ENCODE measurements around the gene RAPGEF1.
"Not testable (repeated sequence)": the region's sequence is repeated elsewhere in the genome, so short reads cannot be mapped to it uniquely, and the experiment has no call there.

The RAPGEF1 gene

DNA sequence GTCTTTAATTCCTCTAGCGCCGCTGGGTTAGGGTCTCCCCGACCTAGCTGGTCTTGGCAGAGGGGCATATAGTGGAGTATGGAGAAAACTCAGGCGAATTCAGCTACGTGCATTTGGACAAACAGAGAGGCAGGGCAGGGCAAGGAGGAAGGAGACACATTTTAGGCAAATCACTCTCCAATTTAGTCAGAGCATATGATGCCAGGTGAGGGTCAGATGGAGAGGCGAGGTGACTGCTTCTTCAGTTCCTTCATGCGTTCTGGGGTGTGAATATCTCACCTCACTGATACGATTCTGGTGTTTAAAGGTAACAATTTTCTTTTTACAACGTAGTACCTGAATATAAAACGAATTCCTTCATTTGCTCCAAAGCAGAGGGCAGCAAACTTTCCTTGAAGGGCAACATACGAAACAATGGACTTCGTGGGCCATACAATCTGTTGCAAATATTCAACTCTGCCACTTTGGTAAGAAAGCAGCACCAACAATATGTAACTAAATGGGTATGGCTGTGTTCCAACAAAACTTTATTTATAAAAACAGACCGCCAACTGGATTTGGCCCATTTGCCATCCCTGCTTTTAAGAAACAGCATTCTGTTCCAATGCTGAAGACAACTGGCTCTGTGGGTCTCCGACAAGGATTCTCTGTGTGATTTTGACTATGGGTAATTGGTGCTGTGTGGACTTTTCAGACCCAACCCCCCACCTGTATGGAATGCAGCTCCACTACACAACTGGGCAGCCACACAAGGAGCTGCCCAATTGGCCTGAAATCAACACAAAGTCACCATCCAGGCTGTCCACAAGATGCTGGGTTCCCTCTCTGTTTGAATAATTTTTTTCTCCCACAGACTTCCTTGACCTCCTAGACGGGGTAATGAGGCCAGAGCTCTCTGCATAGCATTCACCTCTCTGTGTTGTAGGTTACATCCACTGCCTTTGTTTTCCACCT is 53.8 kb downstream of the RAPGEF1 start:
- FAIRE-seq = no peak

DNA sequence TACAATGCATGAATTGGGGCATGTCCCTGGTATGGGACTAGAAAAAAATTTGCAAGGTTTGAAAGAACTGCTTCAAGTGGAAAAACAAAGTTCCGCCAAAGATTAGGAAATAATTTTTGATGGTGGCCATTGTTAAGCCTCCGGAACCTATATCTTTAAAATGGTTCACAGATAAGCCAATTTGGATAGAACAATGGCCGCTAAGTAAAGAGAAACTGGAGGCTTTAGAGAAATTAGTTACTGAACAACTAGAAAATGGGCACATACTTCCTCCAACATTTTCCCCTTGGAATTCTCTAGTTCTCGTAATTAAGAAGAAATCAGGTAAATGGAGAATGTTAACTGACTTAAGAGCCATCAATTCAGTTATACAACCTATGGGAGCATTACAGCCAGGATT is 56.8 kb downstream of the RAPGEF1 start:
- FAIRE-seq = not testable (repeated sequence)

DNA sequence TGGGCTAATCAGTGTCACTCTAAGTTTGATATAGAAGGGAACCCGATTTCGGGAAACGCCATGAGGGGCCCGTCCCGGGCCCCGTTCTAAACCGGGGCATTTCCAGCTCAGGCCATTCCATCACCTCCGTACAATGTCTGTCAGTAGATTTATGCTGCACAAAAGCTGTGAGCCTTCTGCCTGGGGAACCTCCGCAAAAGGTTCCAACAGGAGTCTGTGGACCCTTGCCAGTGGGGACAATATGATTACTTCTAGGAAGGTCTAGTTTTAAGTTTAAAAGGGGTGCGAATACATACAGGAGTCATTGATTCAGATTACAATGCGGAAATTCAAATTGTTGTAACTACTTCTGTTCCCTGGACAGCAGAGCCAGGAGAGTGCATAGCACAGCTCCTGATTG is 57.6 kb downstream of the RAPGEF1 start:
- FAIRE-seq = no peak

DNA sequence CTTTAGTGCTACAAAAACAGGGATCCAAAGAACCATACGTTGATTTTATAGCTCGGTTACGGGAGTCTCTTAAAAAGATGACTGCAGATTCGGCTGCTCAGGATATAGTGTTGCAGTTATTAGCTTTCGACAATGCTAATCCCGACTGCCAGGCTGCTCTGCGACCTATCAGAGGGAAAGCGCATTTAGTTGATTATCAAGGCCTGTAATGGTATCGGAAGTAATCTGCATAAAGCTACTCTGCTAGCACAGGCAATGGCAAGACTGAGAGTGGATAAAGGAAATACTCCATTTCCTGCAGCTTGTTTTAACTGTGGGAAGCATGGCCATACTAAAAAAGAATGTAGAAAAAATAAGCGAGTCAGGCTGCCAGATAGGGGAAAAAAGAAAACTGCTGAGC is 58.0 kb downstream of the RAPGEF1 start:
- not testable (repeated sequence) for FAIRE-seq

DNA sequence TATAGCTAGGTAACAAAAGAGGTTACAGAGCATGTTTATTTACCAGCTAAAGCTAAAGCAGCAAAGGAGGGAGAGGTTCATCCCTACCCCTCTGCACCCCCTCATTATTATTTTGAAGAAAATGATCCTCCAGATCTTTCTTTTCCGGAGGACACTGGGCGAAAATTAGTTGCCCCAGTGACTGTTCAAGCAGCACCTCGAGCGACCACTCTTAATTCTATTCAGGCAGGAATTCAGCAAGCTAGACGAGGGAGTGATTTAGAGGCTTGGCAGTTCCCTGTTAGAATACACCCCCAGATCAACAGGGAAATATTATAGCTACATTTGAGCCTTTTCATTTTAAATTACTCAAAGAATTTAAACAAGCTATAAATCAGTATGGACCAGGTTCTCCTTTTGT is 58.8 kb downstream of the RAPGEF1 start:
- FAIRE-seq = not testable (repeated sequence)

DNA sequence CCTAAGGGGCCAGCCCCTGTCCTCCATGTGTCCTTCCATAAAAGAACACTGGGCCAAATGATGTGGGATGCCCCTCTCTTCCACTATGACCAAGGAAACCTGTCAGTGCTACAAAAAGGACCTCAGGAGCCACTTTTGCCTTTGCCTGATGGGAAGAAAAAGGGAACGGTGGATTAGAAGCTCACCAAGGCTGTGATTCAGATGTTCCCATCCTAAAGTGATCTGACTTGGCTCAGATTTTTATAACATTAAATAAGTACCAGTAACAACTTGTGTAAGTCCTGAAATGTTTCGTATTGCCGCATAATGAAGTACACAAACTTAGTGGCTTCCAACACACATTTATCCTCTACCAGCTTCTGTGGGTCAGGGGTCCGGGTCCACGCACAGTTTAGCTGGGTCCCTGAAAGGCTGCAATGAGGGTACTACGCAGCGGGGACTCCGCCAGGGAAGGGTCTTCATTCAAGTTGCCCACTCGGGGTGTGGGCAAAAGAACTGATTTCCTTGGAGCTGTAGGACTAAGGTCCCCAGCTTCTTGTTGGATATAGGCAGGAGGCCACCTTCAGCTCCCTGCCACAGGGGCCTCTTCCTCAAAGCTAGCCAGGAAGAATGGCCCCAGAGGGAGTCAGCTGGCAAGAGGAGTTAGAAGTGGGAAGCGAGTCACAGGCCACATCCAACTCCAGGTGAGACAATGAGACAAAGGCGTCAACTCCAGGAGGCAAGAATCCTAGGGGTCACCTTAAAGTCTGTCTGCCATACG is 60.4 kb downstream of the RAPGEF1 start:
- FAIRE-seq = no peak

DNA sequence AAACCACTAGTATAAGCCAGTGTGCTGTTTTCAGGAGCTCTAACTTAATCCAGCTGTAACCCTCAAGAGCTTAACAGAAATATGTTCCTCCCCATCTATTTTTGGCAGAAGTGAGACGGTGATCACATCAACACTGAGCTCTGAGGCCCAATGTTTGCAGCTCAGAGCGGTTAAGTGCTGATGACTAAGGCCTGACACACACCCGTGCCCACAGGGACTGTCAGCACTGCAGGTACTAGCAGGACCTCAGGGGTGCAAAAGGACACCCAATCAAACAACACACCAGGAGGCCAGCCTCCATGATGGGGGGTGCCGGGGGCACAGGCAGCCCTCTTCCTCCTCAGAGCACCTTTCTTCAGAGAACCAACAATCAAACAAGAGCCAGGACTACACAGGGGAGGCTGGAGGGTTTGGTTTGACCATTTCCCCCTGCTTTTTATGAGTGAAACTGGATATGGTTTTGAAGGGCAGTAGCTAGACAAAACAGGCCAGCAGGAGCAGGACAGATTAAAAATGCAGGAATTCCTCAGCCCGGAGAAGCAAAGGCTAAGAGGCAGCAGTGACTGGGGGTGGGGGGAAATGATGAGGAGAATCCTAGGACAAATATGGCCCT is 61.3 kb downstream of the RAPGEF1 start:
- FAIRE-seq = no peak

DNA sequence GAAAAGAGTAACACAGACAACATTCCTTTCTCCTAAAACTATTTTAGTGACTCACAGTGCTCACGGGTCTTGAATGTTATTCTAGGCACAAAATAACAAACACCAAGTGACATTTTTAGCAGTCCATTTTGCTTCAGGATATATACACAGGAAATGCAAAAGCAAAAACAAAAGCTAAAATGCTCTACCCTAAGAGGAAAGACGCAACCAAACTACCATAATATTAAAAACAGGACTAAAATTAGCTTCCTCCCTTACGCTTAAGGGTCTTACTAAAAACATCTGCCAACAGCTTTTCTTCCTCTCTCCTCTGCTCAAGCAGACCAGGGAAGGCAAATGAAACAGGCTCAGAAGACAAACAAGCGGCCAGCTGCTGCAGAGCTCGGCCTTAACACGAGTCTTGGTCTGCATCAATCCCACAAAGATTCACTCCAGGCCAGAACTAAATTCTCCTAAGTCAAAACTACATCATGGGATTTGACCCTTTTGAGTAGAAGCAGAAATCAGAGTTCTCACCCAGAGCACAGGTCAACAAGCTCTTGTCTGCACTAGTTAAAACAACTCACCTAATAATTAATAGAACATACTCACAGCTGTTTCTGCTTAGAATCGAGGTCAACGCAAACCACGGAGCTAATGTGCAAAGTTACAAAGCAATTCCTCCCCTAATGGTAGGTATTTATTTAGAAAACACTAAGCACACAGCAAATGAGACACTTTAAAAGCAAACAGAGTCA is 62.3 kb downstream of the RAPGEF1 start:
- FAIRE-seq = no peak

DNA sequence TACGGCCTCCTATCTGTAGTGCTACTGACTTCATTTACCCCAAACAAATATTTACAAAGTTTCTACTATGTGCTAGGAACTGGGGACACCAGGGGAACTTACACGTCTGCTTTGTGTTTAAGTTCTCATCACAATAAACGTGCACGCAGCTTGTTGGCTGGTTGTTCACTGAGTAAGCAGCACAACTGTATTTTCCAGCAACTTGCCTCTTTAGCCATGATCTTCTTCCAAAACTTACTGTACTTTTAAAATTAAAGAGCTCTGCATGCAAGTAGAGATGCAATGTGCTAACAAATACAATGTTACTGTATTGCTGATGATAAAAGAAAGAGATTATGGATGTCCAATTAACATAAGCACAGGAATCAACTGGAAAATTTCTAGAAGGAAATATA is 62.8 kb downstream of the RAPGEF1 start:
- FAIRE-seq = no peak

DNA sequence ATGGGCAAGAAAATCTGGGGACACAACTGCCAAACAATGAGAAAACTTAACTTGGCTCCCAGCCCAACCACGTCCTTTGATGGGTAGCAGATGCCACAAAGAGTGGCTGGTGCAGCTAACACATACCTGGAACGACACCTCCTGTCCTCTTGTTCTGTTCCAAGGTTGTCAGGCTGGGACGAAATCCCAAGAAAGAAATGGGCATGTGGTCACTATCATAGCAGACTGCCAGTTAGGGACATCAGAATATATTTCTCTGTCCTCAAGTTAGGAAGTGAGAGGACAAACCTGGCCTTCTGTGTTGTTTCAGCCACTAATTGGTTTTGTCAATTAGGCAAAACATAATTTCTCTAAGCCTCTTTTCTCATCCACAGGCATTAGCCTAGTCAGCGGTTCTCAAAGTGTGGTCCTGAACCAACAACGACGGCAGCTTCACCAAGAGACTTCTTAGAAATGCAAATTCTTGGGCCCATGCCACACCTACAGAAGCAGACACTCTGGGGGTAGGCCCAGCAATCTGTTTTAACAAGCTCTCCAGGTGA is 63.4 kb downstream of the RAPGEF1 start:
- FAIRE-seq = no peak

DNA sequence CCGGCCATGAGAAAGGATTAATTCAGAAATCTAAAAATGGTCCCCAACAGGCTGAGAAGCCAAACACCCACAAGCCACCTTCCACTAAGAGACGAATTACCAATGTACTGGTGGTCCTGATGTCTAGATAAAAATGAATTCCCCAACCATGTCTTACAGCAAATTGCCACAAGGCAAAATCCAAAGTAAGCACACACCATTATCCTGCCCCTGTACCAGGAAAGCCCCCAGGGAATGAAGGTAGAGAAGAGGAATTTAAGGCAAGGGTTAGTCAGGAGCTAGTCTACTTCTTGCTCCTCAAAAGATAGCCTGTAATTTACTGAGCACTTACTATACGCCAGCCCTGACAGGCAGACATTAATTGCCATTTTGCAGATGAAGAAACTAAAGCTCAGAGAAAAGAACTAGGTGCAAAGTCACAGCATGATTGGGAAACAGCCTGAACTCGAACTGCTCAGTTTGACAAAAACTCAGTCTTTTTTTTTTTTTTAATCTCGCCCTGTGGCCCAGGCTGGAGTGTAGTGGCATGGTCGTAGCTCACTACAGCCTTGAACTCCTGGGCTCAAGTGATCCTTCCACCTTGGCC is 64.3 kb downstream of the RAPGEF1 start:
- FAIRE-seq = no peak

DNA sequence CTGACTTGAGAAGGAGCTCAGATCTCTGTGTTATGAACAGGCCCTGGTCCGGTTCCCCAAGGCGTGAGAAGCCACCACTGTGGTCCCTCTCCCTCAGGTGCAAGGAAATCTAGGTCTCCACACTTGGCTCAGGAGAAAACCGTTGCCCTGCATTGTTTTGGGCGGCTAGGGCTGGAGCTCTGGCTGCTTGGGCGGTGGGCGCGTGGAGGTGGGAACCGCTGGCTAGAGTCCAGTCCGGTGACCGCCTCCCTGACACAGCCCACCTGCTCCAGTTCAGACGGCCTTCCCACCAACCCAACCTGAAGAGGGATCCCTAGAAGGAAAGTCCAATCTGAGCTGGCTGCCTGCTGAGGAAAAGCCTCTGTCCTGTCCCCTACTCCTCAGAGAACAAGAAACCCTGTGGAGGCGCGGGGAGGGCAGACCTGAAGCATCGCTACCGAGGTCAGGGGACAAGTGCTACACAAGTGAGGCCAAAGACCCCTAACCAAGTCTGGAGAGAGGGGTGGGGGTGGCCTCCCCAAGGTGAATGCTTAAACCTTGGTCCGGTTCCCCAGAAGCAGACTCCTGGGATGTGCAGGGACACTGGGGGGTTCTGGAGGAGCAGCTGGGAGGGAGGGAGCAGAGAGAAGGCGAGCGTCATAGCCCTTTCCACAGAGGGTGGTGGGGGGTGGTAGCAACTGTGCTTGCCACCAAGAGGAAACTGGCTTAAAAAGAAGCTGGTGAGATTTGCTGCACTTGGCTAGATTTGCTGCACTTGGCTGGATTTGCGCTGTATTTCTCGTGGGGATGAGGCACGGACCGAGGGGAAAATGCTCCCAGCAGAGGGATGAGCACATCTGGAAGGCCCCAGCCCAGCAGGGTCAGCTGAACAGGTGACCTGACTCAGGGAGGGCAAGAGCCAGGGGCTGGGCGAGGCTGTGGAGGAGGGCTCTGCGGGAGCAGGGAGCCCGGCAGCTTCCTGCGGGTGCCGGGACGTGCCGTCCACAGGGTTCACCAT is 65.2 kb downstream of the RAPGEF1 start:
- FAIRE-seq = no peak

DNA sequence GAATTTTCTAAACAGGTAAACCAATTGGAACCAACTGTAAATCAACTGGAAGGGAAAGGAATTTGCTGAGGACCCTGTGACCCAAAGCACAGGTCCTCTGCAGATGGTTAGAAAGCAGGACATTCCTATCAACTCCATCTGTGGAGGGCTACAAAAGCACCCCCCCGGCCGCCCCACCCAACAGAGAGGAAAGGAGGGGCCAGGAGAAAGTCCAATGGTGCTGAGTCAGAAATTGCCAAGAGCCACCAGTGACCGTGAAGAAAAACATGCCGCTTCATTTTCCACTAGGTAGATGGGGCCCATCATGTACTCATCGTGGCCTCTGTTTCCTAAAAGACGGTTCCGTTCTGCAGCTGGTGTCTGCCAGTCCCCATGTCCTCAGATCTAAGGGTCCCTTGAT is 66.3 kb downstream of the RAPGEF1 start:
- FAIRE-seq = no peak

DNA sequence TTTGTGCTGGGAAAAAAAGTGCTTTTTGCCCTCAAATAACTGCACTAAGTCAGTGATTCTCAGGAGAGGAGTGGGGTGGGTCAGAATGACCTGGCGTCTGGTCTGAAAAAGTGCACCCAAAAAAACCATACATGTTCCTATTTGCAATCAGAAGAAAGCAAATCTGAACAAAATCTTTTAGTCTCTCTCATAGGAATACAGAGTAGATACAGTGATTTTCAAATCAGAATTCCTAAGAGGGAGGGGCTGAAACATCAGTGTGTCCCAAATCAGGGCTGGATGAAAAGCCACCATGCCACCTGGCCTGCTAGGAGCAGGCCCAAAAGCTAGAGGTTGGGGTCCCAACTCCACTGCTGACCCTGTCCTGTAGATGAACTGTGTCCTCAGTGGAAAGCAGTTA is 66.8 kb downstream of the RAPGEF1 start:
- FAIRE-seq = no peak

DNA sequence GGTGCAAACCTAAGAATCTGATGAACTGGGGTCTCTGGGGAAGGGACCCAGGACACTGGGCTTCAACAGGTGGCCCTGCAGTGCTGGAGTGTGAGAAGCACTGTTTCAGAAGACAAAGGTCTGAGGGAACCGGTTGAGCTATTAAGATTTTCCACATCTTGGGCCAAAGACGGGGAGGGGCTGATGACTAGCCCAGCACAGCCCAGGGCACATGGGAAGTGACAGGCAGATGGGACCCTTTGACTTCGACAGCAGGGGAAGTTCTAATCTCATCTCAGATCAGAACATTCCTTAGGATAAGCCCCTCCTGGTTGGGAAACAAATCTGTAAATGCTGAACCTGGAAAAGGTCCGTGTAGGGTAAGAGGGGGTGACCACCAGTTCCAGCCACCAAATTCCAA is 67.4 kb downstream of the RAPGEF1 start:
- FAIRE-seq = no peak

DNA sequence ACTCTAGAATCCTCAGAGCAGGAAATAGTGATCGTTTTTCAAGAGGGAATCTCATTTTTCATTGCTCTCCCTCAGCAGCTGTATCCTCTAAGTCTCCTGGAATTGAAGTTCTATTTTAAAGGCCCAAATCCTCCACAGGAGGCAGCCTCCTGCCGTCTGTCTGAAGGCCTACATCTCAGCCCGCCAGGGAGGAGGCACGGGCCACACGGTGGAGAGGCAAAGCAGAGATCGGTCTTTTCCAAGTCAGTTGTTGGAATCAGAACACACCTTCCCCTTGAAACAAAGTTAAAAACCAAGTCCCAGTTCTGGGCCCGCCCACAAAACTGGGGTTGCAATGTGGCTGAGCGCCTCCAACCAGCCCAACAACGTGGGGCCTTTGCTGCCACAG is 68.7 kb downstream of the RAPGEF1 start:
- no peak for FAIRE-seq

DNA sequence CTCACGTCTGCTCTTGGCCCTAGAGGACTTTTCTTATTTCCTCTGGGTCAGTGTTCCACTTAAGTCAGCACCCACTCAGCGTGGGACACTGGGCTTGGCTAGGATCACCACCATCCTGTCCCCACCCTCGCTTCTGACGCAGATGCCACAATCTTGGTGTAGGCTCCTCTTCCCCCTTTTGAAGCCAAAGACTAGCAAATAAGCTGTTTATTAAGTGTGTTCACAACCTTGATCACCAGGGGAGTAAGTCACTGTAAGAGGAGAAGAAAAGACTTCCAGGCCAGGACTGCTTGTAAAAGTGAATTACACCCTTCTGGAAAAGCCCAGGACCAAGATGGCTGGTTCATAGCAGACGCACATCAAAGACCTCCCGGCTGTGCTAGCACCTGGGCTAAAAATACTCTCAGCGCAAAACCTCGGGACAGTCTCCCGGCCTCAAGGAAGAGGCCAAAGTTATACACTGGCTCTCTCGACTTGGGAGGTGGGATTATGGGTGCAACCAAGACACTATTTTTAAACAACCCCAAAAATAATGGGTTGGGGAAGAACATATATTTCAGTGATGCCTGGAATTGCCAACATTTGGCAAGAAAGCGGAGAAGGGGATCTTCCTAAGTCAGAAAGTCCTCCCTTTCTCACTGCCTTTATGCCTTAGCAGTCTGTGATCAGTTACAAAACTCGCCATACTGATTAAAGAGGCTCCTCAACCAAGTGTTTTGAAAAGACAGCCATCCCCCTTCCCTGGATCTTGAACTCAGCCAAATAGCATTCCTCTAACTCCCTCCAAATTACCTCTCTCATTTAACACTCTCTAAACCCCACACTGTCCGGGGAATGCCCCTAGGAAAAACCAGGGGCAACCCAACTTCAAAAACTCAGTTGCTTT is 69.4 kb downstream of the RAPGEF1 start:
- no peak for FAIRE-seq

DNA sequence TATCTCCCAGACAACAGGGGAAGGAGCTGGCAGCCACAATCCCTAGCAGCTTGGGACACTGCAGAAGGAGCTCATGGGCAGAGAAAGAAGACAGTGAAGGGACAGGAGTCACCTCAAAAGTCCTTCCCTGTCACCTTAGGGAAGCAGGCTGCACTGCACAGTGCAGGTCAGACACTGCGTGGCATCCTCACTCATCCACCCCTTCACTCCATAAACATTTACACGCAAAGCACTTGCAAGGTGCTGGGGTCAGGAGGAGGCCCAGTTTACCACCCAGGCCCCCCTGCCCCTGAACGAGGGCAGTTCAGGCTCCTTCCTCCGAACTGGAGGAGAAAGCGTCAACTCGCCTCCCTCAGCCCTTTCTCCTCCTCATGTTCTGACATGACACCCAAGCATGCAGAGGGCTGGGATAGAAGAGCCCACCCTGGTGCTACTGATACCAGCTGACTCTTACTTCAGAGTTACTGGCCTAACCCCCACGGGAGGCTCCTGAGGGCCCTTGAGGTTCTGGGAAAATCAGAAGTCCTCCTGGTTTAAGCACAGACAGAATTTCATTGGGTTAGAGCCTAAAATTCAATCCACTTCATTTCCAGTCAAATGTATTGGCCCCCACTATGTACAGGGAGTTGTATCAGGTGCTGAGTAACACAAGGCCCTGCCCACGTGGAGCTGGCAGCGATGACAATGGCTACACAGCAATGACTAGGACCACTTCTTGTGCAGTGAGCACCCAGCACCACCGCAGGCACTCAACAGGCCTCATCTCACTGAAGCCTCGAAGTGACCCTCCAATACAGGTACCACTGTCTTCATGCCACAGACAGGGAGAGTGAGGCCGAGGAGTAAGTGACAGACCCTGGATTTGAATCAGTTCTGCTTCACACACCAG is 70.4 kb downstream of the RAPGEF1 start:
- FAIRE-seq = no peak
